Ectodermal cell (in vitro differentiated cells): ENCODE measurements around the gene IL18RAP.

Experiments used
- H3K27ac ChIP-seq: 2 replicates; pipeline ENCODE4 v1.7.0; 2013; ENCODE audit warnings: mild to moderate bottlenecking, low read depth, low read length; ENCODE audit not compliant: insufficient read depth, poor library complexity, severe bottlenecking
- H3K27me3 ChIP-seq: 2 replicates; pipeline ENCODE4 v1.7.0; 2013; ENCODE audit warnings: mild to moderate bottlenecking, low read length; ENCODE audit not compliant: insufficient read depth, control insufficient read depth, poor library complexity, severe bottlenecking
- H3K36me3 ChIP-seq: one replicate; pipeline ENCODE4 v1.7.0; 2013; ENCODE audit warnings: low read length; ENCODE audit not compliant: control insufficient read depth, insufficient read depth
- H3K4me1 ChIP-seq: one replicate; pipeline ENCODE4 v1.7.0; 2013; ENCODE audit warnings: low read length; ENCODE audit not compliant: control insufficient read depth, insufficient read depth
- H3K4me3 ChIP-seq: 2 replicates; pipeline ENCODE4 v1.7.0; 2013; ENCODE audit warnings: low read depth, low read length, control low read depth; ENCODE audit not compliant: insufficient read depth
- H3K9me3 ChIP-seq: 2 replicates; pipeline ENCODE4 v1.7.0; 2013; ENCODE audit warnings: mild to moderate bottlenecking, low read length, moderate library complexity; ENCODE audit not compliant: control insufficient read depth
- WGBS, 2 experiments: methylation state at CpG; one replicate each; pipeline ENCODE4 v1.1.7; 2013; ENCODE audit warnings: missing lambda C conversion rate in 2 of 2; 5-methylcytosine and 5-hydroxymethylcytosine counted together

The IL18RAP gene

DNA sequence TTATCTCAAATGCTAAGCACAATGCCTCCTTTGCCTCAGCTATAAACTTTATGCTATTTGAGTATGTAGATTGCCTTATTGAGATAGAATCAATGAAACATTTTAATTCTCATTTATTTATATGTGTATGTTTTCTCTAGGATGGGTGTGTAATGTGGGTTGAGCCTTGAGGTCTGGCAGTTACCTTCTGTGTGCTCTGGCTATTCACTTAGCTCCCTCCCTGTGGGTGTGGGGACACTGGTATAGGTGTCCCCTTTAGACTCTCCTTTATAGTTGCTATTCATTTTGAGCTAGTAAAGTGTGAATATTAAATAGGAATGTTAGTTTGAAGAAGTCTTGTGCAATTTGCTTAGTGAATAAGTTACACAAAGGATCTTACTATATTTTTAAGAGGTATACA is 51.8 kb downstream of the IL18RAP start:
- Histone ChIP-seq H3K4me3 (no peak overlapping the region), H3K36me3 (no peaks in the 10 kb centered on the region), H3K27me3 (no peaks in the 10 kb centered on the region), H3K9me3 (no peaks in the 10 kb centered on the region), H3K27ac (no peak overlapping the region), H3K4me1 (no peaks in the 10 kb centered on the region)

DNA sequence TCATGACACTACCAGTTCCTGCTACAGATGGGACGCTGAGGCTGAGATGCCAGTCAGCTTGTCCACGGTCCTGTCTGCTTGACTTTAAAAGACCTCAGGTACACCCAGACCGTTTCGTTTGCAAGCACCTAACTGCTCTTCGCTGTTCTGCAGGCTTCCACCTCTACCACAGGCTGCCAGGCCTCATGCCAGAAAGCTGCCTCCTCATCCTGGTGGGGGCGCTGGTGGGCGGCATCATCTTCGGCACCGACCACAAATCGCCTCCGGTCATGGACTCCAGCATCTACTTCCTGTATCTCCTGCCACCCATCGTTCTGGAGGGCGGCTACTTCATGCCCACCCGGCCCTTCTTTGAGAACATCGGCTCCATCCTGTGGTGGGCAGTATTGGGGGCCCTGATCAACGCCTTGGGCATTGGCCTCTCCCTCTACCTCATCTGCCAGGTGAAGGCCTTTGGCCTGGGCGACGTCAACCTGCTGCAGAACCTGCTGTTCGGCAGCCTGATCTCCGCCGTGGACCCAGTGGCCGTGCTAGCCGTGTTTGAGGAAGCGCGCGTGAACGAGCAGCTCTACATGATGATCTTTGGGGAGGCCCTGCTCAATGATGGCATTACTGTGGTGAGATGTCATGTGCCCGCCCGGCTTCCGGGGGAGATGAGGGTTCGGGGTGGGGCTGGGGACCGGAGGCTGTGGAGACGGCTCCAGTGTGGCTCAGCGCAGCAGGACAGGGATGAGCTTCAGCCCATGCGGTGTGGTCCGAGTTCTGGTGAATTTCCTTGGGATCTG is 55.9 kb downstream of the IL18RAP start:
- Histone ChIP-seq H3K9me3 (no peaks in the 10 kb centered on the region), H3K4me1 (no peaks in the 10 kb centered on the region), H3K27me3 (no peaks in the 10 kb centered on the region), H3K36me3 (no peaks in the 10 kb centered on the region), H3K27ac (no peak overlapping the region), H3K4me3 (no peak overlapping the region)
- 94 to 95% methylated on average over 36 of the region's 36 CpGs for WGBS, 2 experiments

DNA sequence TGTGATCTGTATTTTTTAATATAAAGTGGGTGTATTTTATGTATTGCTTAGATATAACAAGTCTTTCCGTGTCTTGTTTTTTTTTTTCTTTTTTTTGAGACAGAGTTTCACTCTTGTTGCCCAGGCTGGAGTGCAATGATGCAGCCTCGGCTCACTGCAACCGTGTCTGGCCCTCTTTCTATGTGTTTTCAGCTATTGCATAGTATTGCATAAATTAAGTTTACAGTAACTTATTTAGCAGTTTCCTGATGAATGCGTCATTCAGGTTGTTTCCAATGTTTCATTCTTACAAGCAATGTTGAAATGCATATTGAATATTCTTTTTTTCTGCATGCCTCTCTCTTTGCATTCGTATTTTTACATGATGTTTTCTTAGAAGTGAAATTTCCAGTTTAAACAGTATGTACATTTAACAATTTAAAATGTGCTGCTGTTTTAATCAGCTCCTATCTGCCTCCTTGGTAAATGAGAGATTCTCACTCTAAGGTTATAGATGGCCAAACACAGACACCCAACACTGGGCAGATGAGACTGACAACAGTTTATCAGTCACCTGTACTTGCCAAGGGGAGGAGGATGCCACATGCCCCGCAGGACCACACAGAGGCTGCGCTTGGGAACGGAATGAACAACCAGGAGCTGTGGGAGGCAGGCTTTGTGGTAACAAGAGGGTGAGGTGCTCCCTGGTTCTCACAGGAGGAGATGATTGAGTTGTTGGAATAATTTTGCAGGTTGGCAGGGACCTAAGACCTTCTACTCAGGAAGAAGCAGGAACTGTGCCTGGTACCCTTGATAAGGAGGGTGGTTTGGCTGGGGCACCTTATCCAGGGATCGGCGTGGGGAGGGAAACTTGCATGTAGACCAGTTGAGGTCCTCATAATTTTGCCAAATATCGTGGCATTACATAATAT is 57.6 kb downstream of the IL18RAP start:
- Histone ChIP-seq H3K4me3 (no peak overlapping the region), H3K4me1 (no peaks in the 10 kb centered on the region), H3K27ac (no peak overlapping the region), H3K36me3 (no peaks in the 10 kb centered on the region), H3K9me3 (no peaks in the 10 kb centered on the region), H3K27me3 (no peaks in the 10 kb centered on the region)
- 85 to 89% methylated on average over 9 to 10 of the region's 11 CpGs for WGBS, 2 experiments

DNA sequence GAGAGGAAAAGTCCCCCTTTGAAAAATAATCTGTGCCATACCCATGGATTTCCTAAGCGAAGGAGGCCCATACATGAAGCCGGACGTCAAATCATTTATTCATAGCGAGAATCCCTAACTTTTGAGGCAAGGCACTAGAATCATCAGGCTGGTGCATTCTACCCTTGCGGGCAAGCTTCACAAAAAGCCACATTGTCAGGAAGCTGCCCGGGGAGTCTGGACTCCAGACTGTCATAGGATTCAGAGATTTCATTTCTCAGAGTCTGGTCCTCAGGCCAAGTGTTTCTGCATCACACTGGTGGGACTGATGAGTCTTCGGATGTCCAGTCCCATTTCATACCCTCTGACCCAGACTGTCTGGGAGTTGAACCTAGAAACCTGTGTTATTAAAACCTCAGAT is 59.0 kb downstream of the IL18RAP start:
- WGBS, 2 experiments, result 81 to 82% methylated on average over 7 of the region's 7 CpGs
- H3K4me1 ChIP-seq, result no peaks in the 10 kb centered on the region
- H3K27ac ChIP-seq, result no peak overlapping the region
- no peaks in the 10 kb centered on the region for H3K27me3 ChIP-seq
- H3K4me3 ChIP-seq, result no peak overlapping the region
- no peaks in the 10 kb centered on the region for H3K36me3 ChIP-seq
- no peaks in the 10 kb centered on the region for H3K9me3 ChIP-seq

DNA sequence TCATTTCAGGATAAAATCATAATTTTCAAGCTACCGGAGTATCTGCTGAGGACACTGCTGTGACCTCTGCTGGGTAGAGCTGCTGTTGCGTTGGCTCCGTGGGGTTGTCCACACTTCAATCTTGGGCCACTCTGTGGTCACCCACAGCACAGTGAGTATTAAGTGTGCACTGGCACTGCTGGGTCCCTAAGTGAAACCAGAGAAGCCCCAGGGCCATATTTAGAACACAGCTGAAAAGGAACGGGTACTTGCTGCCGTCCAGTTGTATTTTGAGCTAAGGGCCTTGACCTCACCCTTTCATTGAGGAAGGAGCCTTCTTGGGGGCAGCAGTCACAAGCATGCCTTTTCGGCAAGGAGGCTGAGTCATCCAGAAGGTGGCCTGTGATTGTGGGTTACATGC is 60.1 kb downstream of the IL18RAP start:
- Histone ChIP-seq H3K27me3 (no peaks in the 10 kb centered on the region), H3K4me3 (no peak overlapping the region), H3K9me3 (no peaks in the 10 kb centered on the region), H3K27ac (no peak overlapping the region), H3K36me3 (no peaks in the 10 kb centered on the region), H3K4me1 (no peaks in the 10 kb centered on the region)
- WGBS, 2 experiments, result 94 to 98% methylated on average over 6 of the region's 6 CpGs

DNA sequence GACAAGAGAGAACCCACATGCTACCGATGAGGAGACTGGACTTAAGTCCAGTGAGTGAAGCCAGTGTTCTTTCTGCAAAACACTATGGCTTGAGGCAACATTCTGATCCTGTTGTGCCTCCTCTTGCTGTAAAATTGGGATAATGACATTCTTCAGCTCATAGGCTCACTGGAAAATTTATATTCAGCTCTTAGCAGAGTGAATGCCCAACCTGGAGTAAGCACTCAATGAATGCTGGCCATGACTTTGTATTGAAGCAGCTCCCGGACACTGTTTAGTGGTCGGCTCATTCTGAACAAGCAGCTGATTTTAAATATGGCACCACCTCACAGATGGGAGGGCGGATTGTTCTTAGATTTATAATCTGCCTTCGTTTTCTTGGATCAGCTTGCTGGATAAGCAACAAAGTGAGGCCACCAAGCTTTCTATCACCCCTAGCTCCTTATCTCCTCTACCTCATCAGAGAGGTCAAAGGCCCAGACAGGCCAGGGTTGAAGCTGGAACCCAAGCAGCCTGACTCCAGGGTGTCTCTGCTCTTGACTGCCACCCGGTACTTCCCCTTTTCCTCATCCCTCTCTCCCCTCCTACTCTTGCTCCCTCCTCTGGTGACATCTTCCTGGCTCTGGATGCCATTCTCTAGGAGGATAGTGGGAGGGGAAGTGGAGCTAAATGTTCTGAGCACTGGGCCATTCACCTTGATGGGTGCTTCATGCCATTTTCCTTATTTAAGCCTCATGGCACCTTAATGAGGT is 61.5 kb downstream of the IL18RAP start:
- H3K4me1 ChIP-seq, result no peaks in the 10 kb centered on the region
- H3K36me3 ChIP-seq, result no peaks in the 10 kb centered on the region
- H3K9me3 ChIP-seq, result no peaks in the 10 kb centered on the region
- no peak overlapping the region for H3K27ac ChIP-seq
- H3K4me3 ChIP-seq, result no peak overlapping the region
- WGBS, 2 experiments, result 94 to 97% methylated on average over 6 of the region's 6 CpGs
- H3K27me3 ChIP-seq, result no peaks in the 10 kb centered on the region

DNA sequence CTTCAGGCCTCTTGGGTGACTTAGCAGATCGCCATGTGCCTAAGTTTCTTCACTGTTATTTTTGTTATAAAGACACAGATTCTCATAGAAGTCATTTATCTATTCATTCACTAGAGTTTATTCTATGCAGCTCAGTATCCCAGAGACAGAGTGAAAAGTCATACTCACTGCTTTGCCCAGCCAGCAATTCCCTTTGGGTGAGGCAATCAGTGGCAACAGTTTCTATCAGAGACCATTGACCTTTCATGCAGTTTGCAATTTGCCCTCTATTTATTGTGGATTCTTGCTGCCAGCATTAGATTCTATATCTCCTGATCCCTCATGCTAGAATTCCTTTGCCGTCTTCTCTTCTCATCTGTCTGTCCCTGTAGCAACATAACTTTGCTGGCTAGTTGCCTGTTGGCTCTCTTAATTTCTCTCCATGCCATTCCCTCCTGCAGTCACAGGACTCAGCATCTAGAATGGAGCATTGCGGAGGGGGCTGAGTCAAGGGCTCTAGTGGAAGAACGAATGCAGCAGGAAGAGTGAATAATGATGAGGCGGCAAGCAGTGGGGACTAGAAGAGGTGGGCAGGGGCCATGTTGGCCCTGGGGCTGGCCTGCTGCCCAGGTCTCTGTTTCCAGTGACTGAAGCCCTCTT is 62.3 kb downstream of the IL18RAP start:
- Histone ChIP-seq H3K4me3 (no peak overlapping the region), H3K27ac (no peak overlapping the region), H3K36me3 (no peaks in the 10 kb centered on the region), H3K9me3 (no peaks in the 10 kb centered on the region), H3K27me3 (no peaks in the 10 kb centered on the region), H3K4me1 (no peaks in the 10 kb centered on the region)
- WGBS, 2 experiments, result 87 to 90% methylated on average over 5 of the region's 5 CpGs

DNA sequence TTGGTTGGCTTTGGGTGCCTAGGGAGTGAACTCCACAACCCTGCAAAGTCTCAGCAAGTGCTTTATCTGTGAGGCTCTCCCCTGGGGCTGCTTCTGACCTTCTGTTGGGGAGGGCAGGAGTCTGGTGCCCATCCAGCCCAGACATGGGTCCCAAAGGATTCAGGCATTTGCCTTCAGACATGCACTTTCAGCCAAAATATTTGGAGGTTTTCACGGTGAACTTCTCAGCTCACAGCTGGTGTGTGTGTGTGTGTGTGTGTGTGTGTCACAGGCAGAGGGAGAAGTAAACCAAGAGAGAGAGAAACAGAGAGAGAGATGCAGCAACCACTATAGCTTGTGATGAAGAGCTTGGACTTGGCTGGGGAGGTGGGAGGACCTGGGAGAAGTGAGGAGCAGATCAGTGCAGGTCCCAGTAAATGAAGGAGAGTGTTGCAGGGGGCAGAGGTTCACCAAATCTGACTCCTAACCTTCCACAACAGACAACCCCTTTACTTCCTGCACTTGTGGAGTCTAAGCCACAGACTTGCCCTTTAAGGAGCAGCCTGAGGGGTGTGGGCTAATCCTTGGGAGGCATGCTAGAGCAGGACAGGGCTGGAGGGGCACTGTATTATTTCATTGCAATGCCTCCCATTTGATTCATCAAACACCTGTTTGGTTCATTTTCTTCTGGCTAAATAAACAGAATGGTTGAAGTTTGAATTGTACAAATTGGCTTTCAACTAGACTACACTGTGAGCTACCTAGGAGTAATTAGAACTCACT is 64.2 kb downstream of the IL18RAP start:
- no peaks in the 10 kb centered on the region for H3K4me1 ChIP-seq
- 91 to 100% methylated on average over 1 of the region's 1 CpG for WGBS, 2 experiments
- no peaks in the 10 kb centered on the region for H3K36me3 ChIP-seq
- no peak overlapping the region for H3K27ac ChIP-seq
- no peaks in the 10 kb centered on the region for H3K9me3 ChIP-seq
- no peak overlapping the region for H3K4me3 ChIP-seq
- H3K27me3 ChIP-seq, result no peaks in the 10 kb centered on the region

DNA sequence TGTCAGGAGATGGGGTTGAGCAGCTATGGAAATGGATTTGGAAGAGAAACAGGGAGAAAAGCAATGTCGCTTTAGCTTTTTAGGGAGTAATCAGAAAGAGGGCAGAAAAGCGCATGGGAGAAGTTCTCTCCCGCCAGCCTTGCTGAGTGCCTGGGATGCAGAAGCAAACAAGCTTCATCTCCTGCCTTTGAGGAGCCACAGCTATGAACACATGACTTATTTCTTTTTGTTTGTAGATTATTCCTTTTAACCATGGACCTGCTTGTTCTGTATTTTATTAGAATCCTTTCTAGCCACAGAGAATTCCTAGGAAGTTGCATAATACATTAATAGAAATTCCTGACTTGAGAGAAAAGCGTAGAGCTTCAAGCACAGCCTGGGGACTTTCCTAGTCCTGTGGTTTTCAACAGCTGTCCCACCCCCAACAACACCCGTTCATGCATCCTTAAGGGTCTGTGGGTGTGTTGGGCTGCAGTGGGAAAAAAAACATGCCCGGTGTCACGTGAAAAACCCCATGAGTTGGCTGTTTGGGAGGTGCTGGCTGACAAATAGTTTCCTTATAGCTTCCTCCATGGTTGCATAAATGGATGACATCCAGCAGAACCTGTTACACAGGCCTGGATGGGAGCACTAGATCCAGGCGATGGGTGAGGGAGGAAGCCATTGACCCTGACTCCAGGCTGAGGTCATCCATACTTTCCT is 65.0 kb downstream of the IL18RAP start:
- Histone ChIP-seq H3K27ac (no peak overlapping the region), H3K36me3 (no peaks in the 10 kb centered on the region), H3K4me3 (no peak overlapping the region), H3K9me3 (no peaks in the 10 kb centered on the region), H3K27me3 (no peaks in the 10 kb centered on the region), H3K4me1 (no peaks in the 10 kb centered on the region)
- 88 to 90% methylated on average over 7 to 8 of the region's 8 CpGs for WGBS, 2 experiments
